Kidney (tissue), 14 donors: ENCODE data around the gene TEX12. TPM values are rescaled to one million over a fixed set of nuclear protein-coding genes. Genes with fewer than 3 reads are reported as not detected.

ENCODE experiments used
- DNase-seq, 5 donors: peaks; one replicate each; pipeline ENCODE4 v3.0.0-alpha.2; 2013 to 2020
- FAIRE-seq: peaks from 2 replicates; lab custom pipeline; 2012; peaks lifted over from hg19 to GRCh38; lab: Jason Lieb, UNC
- H3K27ac ChIP-seq, 2 donors: one replicate each; pipeline ENCODE4 v1.7.0; 2013; ENCODE audit warnings: low read depth in 2 of 2, low read length in 2 of 2, inconsistent platforms in 1 of 2
- H3K27me3 ChIP-seq: one replicate; pipeline ENCODE4 v1.7.1; 2013; ENCODE audit warnings: low read length, inconsistent platforms; ENCODE audit not compliant: control insufficient read depth, insufficient read depth
- H3K36me3 ChIP-seq, 3 donors: one replicate each; pipeline versions ENCODE4 v1.7.0 to v1.7.1; 2013; ENCODE audit warnings: low read length in 3 of 3, control low read depth in 1 of 3, inconsistent platforms in 1 of 3; ENCODE audit not compliant: insufficient read depth in 3 of 3, control insufficient read depth in 2 of 3
- H3K4me1 ChIP-seq, 3 donors: one replicate each; pipeline versions ENCODE4 v1.7.0 to v1.7.1; 2013; ENCODE audit warnings: low read length in 3 of 3, inconsistent platforms in 1 of 3, low read depth in 1 of 3; ENCODE audit not compliant: control insufficient read depth in 2 of 3, insufficient read depth in 2 of 3
- H3K4me3 ChIP-seq, 3 donors: one replicate each; pipeline versions ENCODE4 v1.7.0 to v1.8.1; 2013; ENCODE audit warnings: low read length in 3 of 3, control low read depth in 1 of 3, inconsistent platforms in 1 of 3
- H3K9ac ChIP-seq, 3 donors: one replicate each; pipeline versions ENCODE4 v1.7.0 to v1.7.1; 2013; ENCODE audit warnings: low read length in 3 of 3, control low read depth in 1 of 3, inconsistent platforms in 1 of 3
- H3K9me3 ChIP-seq, 3 donors: one replicate each; pipeline versions ENCODE4 v1.7.0 to v1.7.1; 2013; ENCODE audit warnings: low read length in 3 of 3, control low read depth in 1 of 3, inconsistent platforms in 1 of 3; ENCODE audit not compliant: control insufficient read depth in 2 of 3, insufficient read depth in 1 of 3
- intact Hi-C: fragments of 100-400 bp; cut with DNase I; formaldehyde crosslinking; loops from one replicate; pipeline ENCODE4 v1.11.1; 2022
- polyA plus RNA-seq: library from polyadenylated mRNA; stranded (reverse); fragments of 350-450 nt; fragmentation: Illumina TruSeq; extraction: RNeasy Lipid Tissue Mini Kit (QIAGEN cat#74804); gene quantifications from one replicate; pipeline ENCODE4 v1.2.3, GENCODE V29; 2014; ENCODE audit warnings: low read depth, low replicate concordance; ENCODE audit not compliant: insufficient read depth
- total RNA-seq: library from RNA; stranded (reverse); fragmentation: NEBNext Ultra II Directional; extraction: Animal tissue kit (Norgen Biotek cat#: 25700); gene quantifications from one replicate; pipeline ENCODE4 v1.2.1, GENCODE V29; 2021
- TF ChIP-seq, protein P1 (sequence below): IDR thresholded peaks from 3 replicates; pipeline ENCODE4 v1.5.1; 2012; ENCODE audit warnings: mild to moderate bottlenecking, moderate library complexity, borderline replicate concordance; ENCODE audit not compliant: insufficient read depth; ENCODE audit errors: extremely low read depth
- donor health status: control.
- donor health status: control.
- donor health status: control.
- donor health status: control.
- donor health status: control.
- donor health status: DM: yes; HTN: yes; CAD: no.
- donor health status: Normal renal cell carcinoma (clear cell type).

Gene TEX12
- total and polyA plus RNA-seq, 2 donors from 2014 or later, result not detected

- H3K27me3 ChIP-seq, result no peaks in the 10 kb centered on the region
- FAIRE-seq (no peak), DNase-seq (no peak)
- H3K9me3 ChIP-seq, result no peaks in the 10 kb centered on the region
- TF ChIP-seq, protein P1, sequence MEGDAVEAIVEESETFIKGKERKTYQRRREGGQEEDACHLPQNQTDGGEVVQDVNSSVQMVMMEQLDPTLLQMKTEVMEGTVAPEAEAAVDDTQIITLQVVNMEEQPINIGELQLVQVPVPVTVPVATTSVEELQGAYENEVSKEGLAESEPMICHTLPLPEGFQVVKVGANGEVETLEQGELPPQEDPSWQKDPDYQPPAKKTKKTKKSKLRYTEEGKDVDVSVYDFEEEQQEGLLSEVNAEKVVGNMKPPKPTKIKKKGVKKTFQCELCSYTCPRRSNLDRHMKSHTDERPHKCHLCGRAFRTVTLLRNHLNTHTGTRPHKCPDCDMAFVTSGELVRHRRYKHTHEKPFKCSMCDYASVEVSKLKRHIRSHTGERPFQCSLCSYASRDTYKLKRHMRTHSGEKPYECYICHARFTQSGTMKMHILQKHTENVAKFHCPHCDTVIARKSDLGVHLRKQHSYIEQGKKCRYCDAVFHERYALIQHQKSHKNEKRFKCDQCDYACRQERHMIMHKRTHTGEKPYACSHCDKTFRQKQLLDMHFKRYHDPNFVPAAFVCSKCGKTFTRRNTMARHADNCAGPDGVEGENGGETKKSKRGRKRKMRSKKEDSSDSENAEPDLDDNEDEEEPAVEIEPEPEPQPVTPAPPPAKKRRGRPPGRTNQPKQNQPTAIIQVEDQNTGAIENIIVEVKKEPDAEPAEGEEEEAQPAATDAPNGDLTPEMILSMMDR, result no peak
- intact Hi-C loops, result no loop called here
- H3K4me1 ChIP-seq, result peaks cover 0 to 5% (median 0%) of the 10 kb centered on the region in 3 donors
- H3K4me3 ChIP-seq, result no peak overlapping the region
- H3K36me3 ChIP-seq, result no peaks in the 10 kb centered on the region
- H3K27ac ChIP-seq, result no peak overlapping the region
- no peak overlapping the region for H3K9ac ChIP-seq
Measured at GRCh38 chr11:112129656-112130055, 37.5 kb upstream of the TEX12 start.

DNA sequence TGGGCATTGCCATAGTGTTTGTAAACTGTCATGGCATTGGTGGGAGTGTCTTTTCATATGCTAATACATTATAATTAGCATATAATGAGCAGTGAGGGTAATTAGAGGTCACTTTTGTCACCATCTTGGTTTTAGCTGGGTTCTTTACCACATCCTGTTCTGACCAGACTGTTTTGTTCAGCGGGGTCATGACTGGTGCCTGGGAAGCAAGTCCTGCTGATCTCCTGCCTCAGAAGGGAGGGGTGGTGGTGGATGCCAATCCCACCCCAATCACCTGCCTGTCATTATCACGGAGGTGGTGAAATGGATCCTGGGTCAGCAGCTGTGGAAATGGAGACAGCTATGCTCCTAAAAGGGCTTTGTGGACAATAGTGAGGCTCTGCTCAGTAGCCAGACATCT lies 34.4 kb upstream of the TEX12 start:
- no peak overlapping the region for H3K4me3 ChIP-seq
- TF ChIP-seq, protein P1, result no peak
- intact Hi-C loops, result no loop called here
- H3K36me3 ChIP-seq, result no peaks in the 10 kb centered on the region
- H3K9ac ChIP-seq, result no peak overlapping the region
- H3K27me3 ChIP-seq, result no peaks in the 10 kb centered on the region
- H3K9me3 ChIP-seq, result no peaks in the 10 kb centered on the region
- no peak for FAIRE-seq
- H3K4me1 ChIP-seq, result peaks cover 0 to 5% (median 0%) of the 10 kb centered on the region in 3 donors
- DNase-seq, result no peak
- H3K27ac ChIP-seq, result no peak overlapping the region

DNA sequence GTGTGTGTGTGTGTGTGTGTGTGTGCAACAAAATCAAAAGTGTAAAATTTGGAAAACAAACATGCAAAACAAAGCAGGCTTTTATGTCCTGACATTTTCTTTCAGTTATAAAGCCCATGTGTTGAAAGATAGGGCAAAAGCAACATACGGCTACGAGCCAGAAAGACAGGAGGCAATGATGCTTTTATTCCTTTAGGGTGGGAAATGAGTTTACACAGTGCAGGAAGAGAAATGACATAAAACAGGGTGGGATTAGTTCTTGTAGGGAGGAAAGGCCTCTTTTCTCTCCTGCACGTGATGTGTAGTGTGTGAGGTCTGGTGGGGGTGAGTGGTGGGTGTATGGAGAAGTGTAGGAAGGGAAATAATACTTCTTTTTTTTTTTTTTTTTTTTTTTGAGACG lies 32.7 kb upstream of the TEX12 start:
- H3K27ac ChIP-seq, result no peak overlapping the region
- TF ChIP-seq, protein P1, result no peak
- no peaks in the 10 kb centered on the region for H3K4me1 ChIP-seq
- H3K9me3 ChIP-seq, result no peaks in the 10 kb centered on the region
- no peak overlapping the region for H3K4me3 ChIP-seq
- DNase-seq (no peak), FAIRE-seq (no peak)
- H3K27me3 ChIP-seq, result no peaks in the 10 kb centered on the region
- H3K9ac ChIP-seq, result no peak overlapping the region
- no peaks in the 10 kb centered on the region for H3K36me3 ChIP-seq
- intact Hi-C loops, result no loop called here

DNA sequence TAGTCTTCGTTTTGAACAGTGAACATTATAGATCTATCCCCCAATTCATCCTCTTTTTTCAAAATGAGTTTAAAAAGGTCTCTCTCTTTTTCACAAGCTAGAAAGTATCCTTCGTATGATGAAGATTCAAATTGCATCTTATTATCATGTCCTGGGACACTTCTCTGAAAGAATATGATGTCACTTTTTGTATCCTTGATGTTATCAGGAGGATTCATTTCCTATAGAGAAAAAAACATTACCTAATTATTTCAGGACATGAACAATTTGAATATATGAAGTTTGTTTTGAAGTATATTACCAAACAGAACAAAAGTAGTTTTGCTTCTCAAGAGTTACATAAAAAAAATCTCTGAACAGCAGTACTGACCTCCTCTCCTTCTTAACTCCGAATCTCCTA lies 23.6 kb upstream of the TEX12 start:
- no peaks in the 10 kb centered on the region for H3K27me3 ChIP-seq
- no peak for DNase-seq
- no peak overlapping the region for H3K9ac ChIP-seq
- H3K4me3 ChIP-seq, result no peak overlapping the region
- H3K27ac ChIP-seq, result no peak overlapping the region
- H3K36me3 ChIP-seq, result no peaks in the 10 kb centered on the region
- TF ChIP-seq, protein P1, result no peak
- H3K9me3 ChIP-seq, result peaks cover 0 to 5% (median 0%) of the 10 kb centered on the region in 3 donors
- intact Hi-C loops, result no loop called here
- no peaks in the 10 kb centered on the region for H3K4me1 ChIP-seq
- FAIRE-seq, result no peak
